ENCODE data around the gene SLC9A6.
A peak's percentile ranks its signal among the peaks of the same experiment; 100 is the strongest.

SLC9A6 gene

GRCh38 chrX:136047016-136047642 is 61.9 kb downstream of the SLC9A6 start (continued):
- peak; percentile 56; the same call in 1 of the 2 replicates for TF ChIP-seq ZSCAN4 (tag by site-specific recombination; IDR thresholded peaks at IDR 0.05)
- TF ChIP-seq ZNF473 (tag by site-specific recombination; IDR thresholded peaks at IDR 0.05) = no peak
- TF ChIP-seq ZNF324 (tag by site-specific recombination; IDR thresholded peaks at IDR 0.05) = no peak; the same call in none of the 2 replicates
- TF ChIP-seq ZNF704 (tag by site-specific recombination; IDR thresholded peaks at IDR 0.05) = no peak
- no peak for TF ChIP-seq ZNF266 (tag by site-specific recombination; IDR thresholded peaks at IDR 0.05; ENCODE audit: low read depth)
- TF ChIP-seq TSHZ1 (tag by site-specific recombination; IDR thresholded peaks at IDR 0.05; ENCODE audit: borderline replicate concordance) = peak; percentile 73
- TF ChIP-seq ZNF23 (tag by site-specific recombination; IDR thresholded peaks at IDR 0.05; ENCODE audit: borderline replicate concordance) = no peak
- TF ChIP-seq ZNF544 (tag by site-specific recombination; IDR thresholded peaks at IDR 0.05) = no peak
- peak; percentile 89 for TF ChIP-seq ZNF639 (tag by site-specific recombination; IDR thresholded peaks at IDR 0.05)
- peak; percentile 25; the same call in 1 of the 2 replicates for TF ChIP-seq ZSCAN30 (tag by site-specific recombination; IDR thresholded peaks at IDR 0.05)
- TF ChIP-seq ZNF624 (tag by site-specific recombination; IDR thresholded peaks at IDR 0.05) = no peak
- TF ChIP-seq ZNF560 (tag by site-specific recombination; IDR thresholded peaks at IDR 0.05; ENCODE audit: borderline replicate concordance) = no peak
- TF ChIP-seq ZBTB10 (tag by site-specific recombination; IDR thresholded peaks at IDR 0.05) = no peak
- TF ChIP-seq BCL11A (tag by site-specific recombination; IDR thresholded peaks at IDR 0.05; ENCODE audit: low read depth) = peak; percentile 86
- TF ChIP-seq ZNF510 (tag by site-specific recombination; IDR thresholded peaks at IDR 0.05; ENCODE audit: insufficient replicate concordance) = no peak
- peak; percentile 53; the same call in 1 of the 2 replicates for TF ChIP-seq ZFP69B (tag by site-specific recombination; IDR thresholded peaks at IDR 0.05)
- no peak for TF ChIP-seq YY2 (tag by site-specific recombination; IDR thresholded peaks at IDR 0.05)
- TF ChIP-seq KLF10 (tag by site-specific recombination; IDR thresholded peaks at IDR 0.05) = peak; percentile 79
- TF ChIP-seq ZNF292 (tag by site-specific recombination; IDR thresholded peaks at IDR 0.05; ENCODE audit: borderline replicate concordance, low read depth) = no peak
- TF ChIP-seq ZNF501 (tag by site-specific recombination; IDR thresholded peaks at IDR 0.05) = no peak
- peak; percentile 66; the same call in 1 of the 2 replicates for TF ChIP-seq INSM2 (tag by site-specific recombination; IDR thresholded peaks at IDR 0.05)
- TF ChIP-seq ZNF558 (tag by site-specific recombination; IDR thresholded peaks at IDR 0.05) = no peak
- peak; percentile 27; the same call in 1 of the 2 replicates for TF ChIP-seq IKZF3 (tag by site-specific recombination; IDR thresholded peaks at IDR 0.05)
- TF ChIP-seq YY1 (tag by site-specific recombination; IDR thresholded peaks at IDR 0.05) = peak; percentile 18; the same call in 1 of the 2 replicates
- TF ChIP-seq KLF9 (tag by site-specific recombination; IDR thresholded peaks at IDR 0.05; ENCODE audit: low read depth) = no peak
- TF ChIP-seq ZNF248 (tag by site-specific recombination; IDR thresholded peaks at IDR 0.05) = no peak
